HepG2 (cell line): ENCODE measurements around the gene CCDC170. TPM values are rescaled to one million over a fixed set of nuclear protein-coding genes. Genes with fewer than 3 reads are reported as not detected.
A peak's percentile ranks its signal among the peaks of the same experiment; 100 is the strongest.

Experiments used
- BHLHE40 ChIP-seq: IDR thresholded peaks from 2 replicates; pipeline ENCODE4 v1.6.1; 2011; ENCODE audit warnings: low read length, improper control_type of control experiment
- BRD4 ChIP-seq: sonication (generic); formaldehyde crosslinking; IDR thresholded peaks from 2 replicates; pipeline ENCODE4 v1.4.0; 2020; ENCODE audit warnings: missing genetic modification reagents
- CREB1 ChIP-seq, 2 experiments: fragments of 450-650 bp in 1 of 2; IDR thresholded peaks; 2 replicates each; pipeline ENCODE4 v1.6.1; 2016 to 2017; ENCODE audit warnings: control low read depth in 1 of 2, mild to moderate bottlenecking in 1 of 2, missing compliant biosample characterization in 1 of 2, missing genetic modification characterization in 1 of 2
- KDM6A ChIP-seq: IDR thresholded peaks from 2 replicates; pipeline ENCODE4 v1.6.1; 2016; ENCODE audit warnings: low read depth
- MXD3 ChIP-seq: IDR thresholded peaks from 2 replicates; pipeline ENCODE4 v1.6.1; 2016; ENCODE audit warnings: mild to moderate bottlenecking, missing biosample characterization, missing genetic modification reagents
- NFYC ChIP-seq: IDR thresholded peaks from 2 replicates; pipeline ENCODE4 v1.6.1; 2016; ENCODE audit warnings: missing genetic modification reagents, missing compliant biosample characterization
- NONO ChIP-seq, 2 experiments: fragments of 450-650 bp in 1 of 2; sonication (generic) in 1 of 2; formaldehyde crosslinking in 1 of 2; IDR thresholded peaks in 1 of 2; conservative IDR thresholded peaks in 1 of 2; 2 replicates each; pipeline versions ENCODE4 v1.6.1 to v1.8.0; 2017 to 2022; ENCODE audit warnings: mild to moderate bottlenecking in 1 of 2, missing genetic modification reagents in 1 of 2, moderate library complexity in 1 of 2
- RAD21 ChIP-seq: fragments of 450-650 bp; formaldehyde crosslinking; IDR thresholded peaks from 2 replicates; pipeline ENCODE4 v1.5.0; 2020; ENCODE audit warnings: mild to moderate bottlenecking
- SP140L ChIP-seq: sonication (generic); formaldehyde crosslinking; IDR thresholded peaks from 2 replicates; pipeline ENCODE4 v1.4.0; 2020; ENCODE audit warnings: missing genetic modification reagents, borderline replicate concordance
- SRSF9 ChIP-seq: fragments of 200-400 bp; formaldehyde crosslinking; IDR thresholded peaks from 2 replicates; pipeline ENCODE4 v1.6.1; 2018; ENCODE audit warnings: borderline replicate concordance, mild to moderate bottlenecking, low read depth, low read length; ENCODE audit not compliant: insufficient read depth, poor library complexity, severe bottlenecking
- SUZ12 ChIP-seq: fragments of 150-350 bp; IDR thresholded peaks from 2 replicates; pipeline ENCODE4 v1.6.1; 2014; ENCODE audit warnings: low read depth, low read length
- TARDBP ChIP-seq: sonication (generic); formaldehyde crosslinking; IDR thresholded peaks from 2 replicates; pipeline ENCODE4 v1.8.0; 2022; ENCODE audit warnings: mild to moderate bottlenecking, missing genetic modification reagents
- TBX2 ChIP-seq: sonication (generic); formaldehyde crosslinking; IDR thresholded peaks from 2 replicates; pipeline ENCODE4 v1.5.0; 2020; ENCODE audit warnings: missing genetic modification reagents, mild to moderate bottlenecking, borderline replicate concordance
- TRIM24 ChIP-seq: sonication (generic); formaldehyde crosslinking; IDR thresholded peaks from 2 replicates; pipeline ENCODE4 v1.8.0; 2022; ENCODE audit warnings: mild to moderate bottlenecking, missing genetic modification reagents
- ZNF850 ChIP-seq: sonication (generic); formaldehyde crosslinking; conservative IDR thresholded peaks from 2 replicates; pipeline ENCODE4 v1.9.0; 2021; ENCODE audit warnings: mild to moderate bottlenecking, missing genetic modification reagents
- polyA plus RNA-seq, 8 experiments: library from polyadenylated mRNA; depleted of rRNA in 3 of 8; stranded (reverse) in 7 of 8; unstranded in 1 of 8; fragments of >200 nt; fragmentation: Illumina TruSeq in 4 of 8; extraction: Trizol in 4 of 8; gene quantifications; 2 replicates each; pipeline versions ENCODE4 v1.2.1 to v1.2.3, GENCODE V29; 2011 to 2016; ENCODE audit warnings: low read depth in 4 of 8, missing spikeins in 1 of 8, mixed read lengths in 1 of 8; ENCODE audit not compliant: insufficient read depth in 1 of 8
- total RNA-seq, 5 experiments: library from RNA; depleted of rRNA; stranded (reverse); fragments of >200 nt; fragmentation: Illumina TruSeq; extraction: Trizol; gene quantifications; 2 replicates each; pipeline ENCODE4 v1.2.3, GENCODE V29; 2016; ENCODE audit warnings: low read depth in 1 of 5
- TF ChIP-seq, protein P1 (sequence below): sonication (generic); formaldehyde crosslinking; IDR thresholded peaks from 2 replicates; pipeline ENCODE4 v1.5.0; 2020; ENCODE audit warnings: mild to moderate bottlenecking, missing genetic modification reagents
- TF ChIP-seq, protein P2 (sequence below): sonication (generic); formaldehyde crosslinking; IDR thresholded peaks from 2 replicates; pipeline ENCODE4 v1.4.0; 2020; ENCODE audit warnings: missing genetic modification reagents
- TF ChIP-seq, protein P3 (sequence below): IDR thresholded peaks from 2 replicates; pipeline ENCODE4 v1.6.1; 2016; ENCODE audit warnings: missing biosample characterization, missing genetic modification reagents, low read depth
- TF ChIP-seq, protein P4 (sequence below), 2 experiments: IDR thresholded peaks; 2 replicates each; pipeline ENCODE4 v1.6.1; 2011 to 2012; ENCODE audit warnings: low read length in 2 of 2, borderline replicate concordance in 1 of 2, low read depth in 1 of 2, mild to moderate bottlenecking in 1 of 2, moderate library complexity in 1 of 2

The CCDC170 gene
- total and polyA plus RNA-seq, 2 of the 13 experiments (the other 11 are each of a cell fraction or from before 2014, with no cell fraction given): 0.90 to 5.1 TPM

GRCh38 chr6:151493161-151493803, 535 bp upstream of the CCDC170 start (continued):
- TF ChIP-seq TRIM24 (CRISPR knock-in tag): no peak
- TF ChIP-seq, protein P1, sequence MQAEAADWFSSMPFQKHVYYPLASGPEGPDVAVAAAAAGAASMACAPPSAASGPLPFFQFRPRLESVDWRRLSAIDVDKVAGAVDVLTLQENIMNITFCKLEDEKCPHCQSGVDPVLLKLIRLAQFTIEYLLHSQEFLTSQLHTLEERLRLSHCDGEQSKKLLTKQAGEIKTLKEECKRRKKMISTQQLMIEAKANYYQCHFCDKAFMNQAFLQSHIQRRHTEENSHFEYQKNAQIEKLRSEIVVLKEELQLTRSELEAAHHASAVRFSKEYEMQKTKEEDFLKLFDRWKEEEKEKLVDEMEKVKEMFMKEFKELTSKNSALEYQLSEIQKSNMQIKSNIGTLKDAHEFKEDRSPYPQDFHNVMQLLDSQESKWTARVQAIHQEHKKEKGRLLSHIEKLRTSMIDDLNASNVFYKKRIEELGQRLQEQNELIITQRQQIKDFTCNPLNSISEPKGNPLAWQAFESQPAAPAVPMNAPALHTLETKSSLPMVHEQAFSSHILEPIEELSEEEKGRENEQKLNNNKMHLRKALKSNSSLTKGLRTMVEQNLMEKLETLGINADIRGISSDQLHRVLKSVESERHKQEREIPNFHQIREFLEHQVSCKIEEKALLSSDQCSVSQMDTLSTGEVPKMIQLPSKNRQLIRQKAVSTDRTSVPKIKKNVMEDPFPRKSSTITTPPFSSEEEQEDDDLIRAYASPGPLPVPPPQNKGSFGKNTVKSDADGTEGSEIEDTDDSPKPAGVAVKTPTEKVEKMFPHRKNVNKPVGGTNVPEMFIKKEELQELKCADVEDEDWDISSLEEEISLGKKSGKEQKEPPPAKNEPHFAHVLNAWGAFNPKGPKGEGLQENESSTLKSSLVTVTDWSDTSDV: no peak
- TF ChIP-seq KDM6A (CRISPR knock-in tag): 0 out of 2 replicates have a peak, but pooled peaks have one; percentile 27
- TF ChIP-seq, protein P2, sequence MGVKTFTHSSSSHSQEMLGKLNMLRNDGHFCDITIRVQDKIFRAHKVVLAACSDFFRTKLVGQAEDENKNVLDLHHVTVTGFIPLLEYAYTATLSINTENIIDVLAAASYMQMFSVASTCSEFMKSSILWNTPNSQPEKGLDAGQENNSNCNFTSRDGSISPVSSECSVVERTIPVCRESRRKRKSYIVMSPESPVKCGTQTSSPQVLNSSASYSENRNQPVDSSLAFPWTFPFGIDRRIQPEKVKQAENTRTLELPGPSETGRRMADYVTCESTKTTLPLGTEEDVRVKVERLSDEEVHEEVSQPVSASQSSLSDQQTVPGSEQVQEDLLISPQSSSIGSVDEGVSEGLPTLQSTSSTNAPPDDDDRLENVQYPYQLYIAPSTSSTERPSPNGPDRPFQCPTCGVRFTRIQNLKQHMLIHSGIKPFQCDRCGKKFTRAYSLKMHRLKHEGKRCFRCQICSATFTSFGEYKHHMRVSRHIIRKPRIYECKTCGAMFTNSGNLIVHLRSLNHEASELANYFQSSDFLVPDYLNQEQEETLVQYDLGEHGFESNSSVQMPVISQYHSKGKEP: no peak
- no peak for TF ChIP-seq BHLHE40
- TF ChIP-seq CREB1 (IDR thresholded peaks at IDR 0.05): no peak
- TF ChIP-seq CREB1 (CRISPR knock-in tag; IDR thresholded peaks at IDR 0.05): no peak
- 0 out of 2 replicates have a peak, but pooled peaks have one; percentile 12 for TF ChIP-seq TBX2 (CRISPR knock-in tag)
- TF ChIP-seq BRD4 (CRISPR knock-in tag): no peak
- peak; percentile 14; the same call in 1 of the 2 replicates for TF ChIP-seq NFYC (CRISPR knock-in tag)
- TF ChIP-seq, protein P3, sequence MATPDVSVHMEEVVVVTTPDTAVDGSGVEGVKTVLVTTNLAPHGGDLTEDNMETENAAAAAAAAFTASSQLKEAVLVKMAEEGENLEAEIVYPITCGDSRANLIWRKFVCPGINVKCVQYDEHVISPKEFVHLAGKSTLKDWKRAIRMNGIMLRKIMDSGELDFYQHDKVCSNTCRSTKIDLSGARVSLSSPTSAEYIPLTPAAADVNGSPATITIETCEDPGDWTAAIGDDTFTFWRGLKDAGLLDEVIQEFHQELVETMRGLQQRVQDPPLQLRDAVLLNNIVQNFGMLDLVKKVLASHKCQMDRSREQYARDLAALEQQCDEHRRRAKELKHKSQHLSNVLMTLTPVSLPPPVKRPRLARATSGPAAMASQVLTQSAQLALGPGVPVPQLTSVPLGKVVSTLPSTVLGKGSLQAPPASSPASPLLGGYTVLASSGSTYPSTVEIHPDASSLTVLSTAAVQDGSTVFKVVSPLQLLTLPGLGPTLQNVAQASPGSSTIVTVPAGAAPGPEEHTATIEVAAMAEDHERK: no peak
- no peak for TF ChIP-seq NONO (IDR thresholded peaks at IDR 0.05)
- no peak for TF ChIP-seq NONO (CRISPR knock-in tag; conservative IDR thresholded peaks at IDR 0.05)
- no peak for TF ChIP-seq SRSF9
- peak; percentile 24; the same call in 1 of the 2 replicates for TF ChIP-seq SP140L (CRISPR knock-in tag)
- no peak for TF ChIP-seq RAD21 (CRISPR knock-in tag)
- no peak for TF ChIP-seq SUZ12
- TF ChIP-seq TARDBP (CRISPR knock-in tag): 0 out of 2 replicates have a peak, but pooled peaks have one; percentile 37
- no peak for TF ChIP-seq MXD3 (CRISPR knock-in tag)
- TF ChIP-seq, protein P4, sequence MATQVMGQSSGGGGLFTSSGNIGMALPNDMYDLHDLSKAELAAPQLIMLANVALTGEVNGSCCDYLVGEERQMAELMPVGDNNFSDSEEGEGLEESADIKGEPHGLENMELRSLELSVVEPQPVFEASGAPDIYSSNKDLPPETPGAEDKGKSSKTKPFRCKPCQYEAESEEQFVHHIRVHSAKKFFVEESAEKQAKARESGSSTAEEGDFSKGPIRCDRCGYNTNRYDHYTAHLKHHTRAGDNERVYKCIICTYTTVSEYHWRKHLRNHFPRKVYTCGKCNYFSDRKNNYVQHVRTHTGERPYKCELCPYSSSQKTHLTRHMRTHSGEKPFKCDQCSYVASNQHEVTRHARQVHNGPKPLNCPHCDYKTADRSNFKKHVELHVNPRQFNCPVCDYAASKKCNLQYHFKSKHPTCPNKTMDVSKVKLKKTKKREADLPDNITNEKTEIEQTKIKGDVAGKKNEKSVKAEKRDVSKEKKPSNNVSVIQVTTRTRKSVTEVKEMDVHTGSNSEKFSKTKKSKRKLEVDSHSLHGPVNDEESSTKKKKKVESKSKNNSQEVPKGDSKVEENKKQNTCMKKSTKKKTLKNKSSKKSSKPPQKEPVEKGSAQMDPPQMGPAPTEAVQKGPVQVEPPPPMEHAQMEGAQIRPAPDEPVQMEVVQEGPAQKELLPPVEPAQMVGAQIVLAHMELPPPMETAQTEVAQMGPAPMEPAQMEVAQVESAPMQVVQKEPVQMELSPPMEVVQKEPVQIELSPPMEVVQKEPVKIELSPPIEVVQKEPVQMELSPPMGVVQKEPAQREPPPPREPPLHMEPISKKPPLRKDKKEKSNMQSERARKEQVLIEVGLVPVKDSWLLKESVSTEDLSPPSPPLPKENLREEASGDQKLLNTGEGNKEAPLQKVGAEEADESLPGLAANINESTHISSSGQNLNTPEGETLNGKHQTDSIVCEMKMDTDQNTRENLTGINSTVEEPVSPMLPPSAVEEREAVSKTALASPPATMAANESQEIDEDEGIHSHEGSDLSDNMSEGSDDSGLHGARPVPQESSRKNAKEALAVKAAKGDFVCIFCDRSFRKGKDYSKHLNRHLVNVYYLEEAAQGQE (IDR thresholded peaks at IDR 0.05; ENCODE audit: borderline replicate concordance in 1 of 2, low read depth in 1 of 2, low read length in 2 of 2): no peak
- TF ChIP-seq ZNF850 (CRISPR knock-in tag): no peak
